NK-92 (cell line): ENCODE data around the gene SCIN.
"Not testable (repeated sequence)": the region's sequence is repeated elsewhere in the genome, so short reads cannot be mapped to it uniquely, and the experiment has no call there.

Source experiments
- DNase-seq: peaks from one replicate; lab custom pipeline; 2025; ENCODE audit not compliant: unreplicated experiment; lab: John Stamatoyannopoulos, UW

The SCIN gene

DNA sequence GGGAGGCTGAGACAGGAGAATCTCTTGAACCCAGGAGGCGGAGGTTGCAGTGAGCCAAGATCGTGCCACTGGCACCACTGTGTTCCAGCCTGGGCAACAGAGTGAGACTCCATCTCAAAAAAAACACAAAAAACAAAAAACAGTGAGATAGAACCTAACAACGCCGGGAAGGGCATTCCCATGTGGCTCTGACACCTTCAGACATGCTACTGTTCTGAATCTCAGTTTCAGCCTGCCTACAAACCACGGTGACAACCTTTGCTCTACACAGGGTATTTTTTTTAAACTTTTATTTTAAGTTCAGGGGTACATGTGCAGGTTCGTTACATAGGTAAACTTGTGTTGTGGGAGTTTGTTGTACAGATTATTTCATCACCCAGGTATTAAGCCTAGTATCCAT lies 74.7 kb downstream of the SCIN start:
- not testable (repeated sequence) for DNase-seq

DNA sequence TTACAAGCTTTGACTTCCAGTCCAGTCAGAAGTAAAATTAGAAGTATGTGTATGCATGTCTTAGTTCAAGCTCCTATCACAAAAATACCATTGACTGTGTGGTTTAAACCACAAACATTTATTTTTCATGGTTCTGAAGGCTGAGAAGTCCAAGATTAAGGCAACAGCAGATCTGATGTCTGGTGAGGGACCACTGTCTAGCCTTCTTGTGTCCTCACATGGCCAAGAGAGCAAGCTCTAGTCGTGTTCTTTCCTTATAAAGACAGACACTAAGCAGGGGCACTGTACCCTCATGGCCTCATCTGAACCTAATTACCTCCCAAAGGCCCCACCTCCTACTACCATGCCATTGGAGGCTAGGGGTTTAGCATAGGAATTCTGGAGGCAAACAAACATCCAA lies 75.6 kb downstream of the SCIN start:
- no peak for DNase-seq

DNA sequence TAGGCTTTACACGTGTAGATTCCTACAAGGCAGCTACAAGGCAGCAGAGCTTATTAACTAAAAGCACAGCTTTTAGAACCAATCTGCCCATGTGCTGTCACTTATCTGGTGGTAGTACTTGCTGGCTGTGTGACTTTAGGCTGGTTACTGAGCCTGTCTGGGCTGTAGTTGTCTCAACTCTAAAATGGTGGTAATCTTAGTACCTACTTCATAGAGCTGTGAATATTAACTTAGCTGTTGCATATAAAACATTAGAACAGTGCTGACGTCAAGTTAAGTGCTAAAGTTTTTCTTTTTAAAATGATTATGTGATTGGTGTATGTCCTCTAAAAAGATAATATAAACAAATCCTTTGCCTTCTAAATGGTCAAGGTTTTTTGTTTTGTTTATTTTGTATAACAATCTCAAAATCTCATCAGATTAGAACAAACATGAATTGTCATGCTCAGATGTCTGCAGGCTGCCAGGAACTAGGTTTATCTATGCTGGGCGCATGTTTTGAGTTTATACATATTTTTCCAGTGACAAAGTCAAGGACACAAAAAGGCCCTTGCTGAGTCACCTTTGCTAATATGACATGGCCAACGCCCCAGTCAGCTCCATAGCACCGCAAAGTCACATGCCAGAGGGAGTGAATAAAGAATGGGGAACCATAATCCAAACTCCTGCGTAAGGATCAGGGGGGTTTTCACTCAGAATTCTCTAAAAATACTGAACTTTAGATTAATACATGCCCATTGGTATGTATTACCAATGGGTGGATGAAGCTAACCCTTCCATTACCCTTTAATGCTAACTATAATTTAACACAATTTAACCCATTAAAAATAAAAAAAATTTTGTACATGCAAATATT lies 77.1 kb downstream of the SCIN start:
- no peak for DNase-seq

DNA sequence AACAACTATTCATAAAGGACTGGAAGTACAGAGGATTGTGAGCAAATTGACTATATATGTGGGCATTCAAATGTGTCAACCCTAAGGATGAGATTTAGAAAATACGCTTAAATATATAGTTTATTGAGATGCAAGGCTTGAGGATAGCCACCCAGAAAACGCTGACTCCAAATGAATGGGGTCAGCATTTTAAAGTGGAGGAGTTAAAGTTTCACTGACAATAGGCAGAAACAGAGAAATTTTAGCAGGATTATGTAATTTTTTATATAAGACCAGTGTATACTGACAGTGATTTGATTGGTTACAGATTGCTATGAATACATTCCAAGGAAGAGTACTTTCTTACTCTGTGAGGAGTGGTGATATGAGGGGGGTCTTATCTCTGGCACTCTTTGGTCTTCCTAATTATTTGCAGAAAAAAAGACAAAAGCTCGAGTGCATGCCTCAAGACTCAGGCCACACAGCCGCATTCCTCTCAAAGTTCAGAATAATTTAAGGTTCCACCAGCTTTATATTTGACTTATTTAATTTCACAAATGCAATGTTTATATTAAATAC lies 78.3 kb downstream of the SCIN start:
- no peak for DNase-seq

DNA sequence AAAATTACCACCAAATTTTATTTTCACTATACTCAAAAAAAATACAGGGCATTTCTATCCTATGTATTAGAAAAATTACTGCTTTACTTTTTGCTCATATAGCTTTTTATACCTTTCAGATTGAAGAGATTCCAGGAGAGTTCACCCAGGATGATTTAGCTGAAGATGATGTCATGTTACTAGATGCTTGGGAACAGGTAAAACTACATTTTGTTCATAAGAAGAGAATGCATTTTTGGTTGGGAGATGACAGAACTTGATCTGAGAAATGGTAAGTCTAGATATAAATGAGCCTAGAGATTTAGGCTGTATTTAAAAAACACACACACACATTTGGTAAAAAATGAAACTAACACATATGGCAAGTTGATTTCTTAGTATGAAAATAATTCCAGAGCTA lies 78.8 kb downstream of the SCIN start:
- no peak for DNase-seq

DNA sequence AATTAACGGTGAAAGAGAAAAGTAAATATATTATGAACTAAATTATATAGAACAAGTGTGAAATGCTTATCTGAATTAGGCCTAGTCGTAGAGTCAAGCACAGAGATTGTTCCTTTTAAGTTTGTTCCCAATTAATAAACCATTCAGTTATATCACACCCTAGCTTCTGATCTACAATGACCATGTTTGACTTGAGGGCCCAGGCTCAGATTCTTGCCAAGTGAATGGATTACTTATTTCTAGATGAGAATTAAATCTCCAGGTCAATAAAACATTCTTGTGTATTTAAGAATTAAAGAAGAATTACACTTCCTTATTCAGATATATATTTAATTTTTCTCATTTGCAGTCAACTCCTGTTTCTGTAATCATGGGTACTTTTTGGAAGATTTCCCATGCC lies 79.6 kb downstream of the SCIN start:
- no peak for DNase-seq

DNA sequence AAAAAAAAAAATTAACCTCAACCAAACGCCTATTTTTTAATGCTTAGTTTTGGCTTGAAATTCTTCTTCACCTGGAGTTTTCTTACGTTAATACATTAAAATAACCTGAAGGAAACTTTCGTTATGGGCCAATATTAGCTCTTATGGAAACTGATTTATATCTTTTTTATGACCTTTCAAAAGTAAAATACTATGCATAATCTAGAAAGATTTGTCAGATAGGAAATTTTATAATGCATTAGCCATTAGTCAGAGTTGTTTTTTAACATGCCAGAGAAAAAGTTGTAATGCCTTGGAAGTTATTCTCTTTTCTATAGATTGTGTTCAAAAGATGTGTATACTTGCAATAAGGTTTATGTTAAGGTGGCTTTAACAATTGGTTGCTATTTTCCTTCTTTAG lies 82.6 kb downstream of the SCIN start:
- no peak for DNase-seq

DNA sequence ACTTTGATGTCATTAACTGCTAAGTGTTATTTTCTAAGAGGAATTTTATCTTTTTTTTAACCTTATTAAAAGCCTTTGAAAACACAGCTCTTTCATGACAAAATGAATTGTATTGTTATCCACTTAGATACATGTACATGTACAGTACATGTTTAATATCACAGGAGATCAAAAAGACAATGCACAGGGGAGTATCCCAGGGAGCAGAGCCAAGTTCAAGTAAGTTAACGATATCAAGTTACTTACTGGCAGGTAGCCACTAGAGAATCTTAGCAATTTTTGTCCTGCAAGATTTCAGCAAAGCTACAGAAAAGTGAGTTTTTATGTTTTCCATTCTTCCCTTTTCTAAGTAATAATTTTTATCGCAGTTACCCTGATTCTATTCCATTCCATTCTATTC lies 83.0 kb downstream of the SCIN start:
- DNase-seq, result no peak

DNA sequence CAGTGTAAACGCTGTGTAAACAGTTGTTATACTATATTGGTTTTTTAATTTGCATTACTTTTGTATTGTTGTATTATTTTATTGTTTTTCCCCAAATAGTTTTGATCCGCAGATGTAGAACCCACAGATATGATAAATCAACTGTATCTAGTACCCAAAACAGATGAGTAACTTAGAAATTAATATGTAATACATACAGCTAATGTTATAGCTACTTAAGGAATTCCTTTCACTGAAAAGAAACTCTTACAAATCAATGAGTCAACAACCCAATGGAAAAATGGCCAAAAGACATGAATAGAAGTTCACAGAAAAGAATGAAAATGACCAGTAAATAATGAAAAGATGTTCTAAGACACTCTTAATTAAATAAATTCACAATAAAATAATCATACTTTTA lies 84.6 kb downstream of the SCIN start:
- no peak for DNase-seq

DNA sequence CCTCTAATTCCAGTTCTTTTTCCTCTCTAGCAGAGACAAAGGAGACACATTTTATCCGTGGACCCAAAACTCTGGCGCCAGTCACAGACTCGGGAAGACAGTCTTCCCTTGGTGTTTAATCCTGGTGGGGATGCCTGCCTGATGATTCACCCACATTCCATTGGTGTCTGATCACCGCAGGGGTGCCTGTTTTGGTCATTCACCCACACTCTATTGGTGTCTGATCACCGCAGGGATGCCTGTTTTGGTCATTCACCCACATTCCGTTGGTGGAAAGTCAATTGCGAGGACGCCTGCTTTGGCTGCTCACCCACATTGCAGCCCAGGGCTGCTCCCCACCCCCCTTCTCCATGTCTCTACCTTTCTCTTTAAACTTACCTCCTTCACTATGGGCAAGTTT lies 89.9 kb downstream of the SCIN start:
- not testable (repeated sequence) for DNase-seq

DNA sequence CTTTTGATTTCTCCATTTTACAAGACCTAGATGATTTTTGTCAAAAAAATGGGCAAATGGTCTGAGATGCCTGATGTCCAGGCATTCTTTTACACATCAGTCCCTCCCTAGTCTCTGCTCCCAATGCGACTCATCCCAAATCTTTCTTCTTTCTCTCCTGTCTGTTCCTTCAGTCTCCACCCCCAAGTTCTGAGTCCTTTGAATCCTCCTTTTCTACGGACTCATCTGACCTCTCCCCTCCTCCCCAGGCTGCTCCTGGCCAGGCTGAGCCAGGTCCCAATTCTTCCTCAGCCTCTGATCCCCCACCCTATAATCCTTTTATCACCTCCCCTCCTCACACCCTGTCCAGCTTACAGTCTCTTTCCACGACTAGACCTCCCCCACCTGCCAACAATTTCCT lies 90.5 kb downstream of the SCIN start:
- not testable (repeated sequence) for DNase-seq

DNA sequence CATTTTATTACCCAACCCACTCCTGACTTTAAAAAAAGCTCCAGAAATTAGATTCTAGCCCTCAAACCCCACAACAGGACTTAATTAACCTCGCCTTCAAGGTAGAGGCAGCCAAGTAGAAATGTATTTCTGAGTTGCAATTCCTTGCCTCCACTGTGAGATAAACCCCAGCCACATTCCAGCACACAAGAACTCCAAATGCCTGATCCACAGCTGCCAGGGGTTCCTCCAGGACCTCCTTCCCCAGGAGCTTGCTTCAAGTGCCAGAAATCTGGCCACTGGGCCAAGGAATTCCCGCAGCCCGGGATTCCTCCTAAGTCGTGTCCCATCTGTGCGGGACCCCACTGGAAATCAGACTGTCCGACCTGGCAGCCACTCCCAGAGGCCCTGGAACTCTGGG lies 91.1 kb downstream of the SCIN start:
- no peak for DNase-seq

DNA sequence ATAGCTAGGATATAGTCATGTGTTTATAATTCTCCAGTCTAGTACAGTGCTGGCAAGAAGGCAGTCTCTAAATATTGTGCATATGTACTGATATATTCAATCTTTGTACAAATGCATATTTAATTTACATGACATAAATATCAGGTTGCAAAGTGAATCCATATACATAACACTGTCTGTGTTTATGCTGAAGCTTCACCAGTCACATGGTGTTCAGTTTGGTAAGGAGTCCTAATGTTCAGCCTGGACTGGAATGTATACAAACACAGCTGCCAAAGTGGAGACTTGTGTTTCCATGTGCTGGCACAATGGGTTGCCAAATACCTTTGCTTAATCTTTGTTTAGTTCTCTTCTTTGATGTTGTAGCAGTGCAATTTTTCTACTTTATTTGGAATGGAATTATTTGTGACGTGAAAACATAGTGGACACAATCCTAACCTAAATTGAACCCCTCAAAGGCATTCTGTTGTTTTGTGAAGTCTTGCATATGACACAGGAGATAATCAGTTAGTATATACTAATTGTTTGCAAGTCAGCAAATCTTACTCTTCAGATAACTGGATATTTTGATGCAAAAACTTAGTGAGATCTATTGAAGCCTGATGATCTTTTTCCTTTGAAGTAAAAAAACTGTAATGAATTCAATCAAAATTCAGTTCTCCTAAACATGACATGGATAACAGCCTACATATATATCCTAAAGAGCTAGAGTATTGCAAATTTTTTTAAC lies 99.6 kb downstream of the SCIN start:
- DNase-seq, result no peak

DNA sequence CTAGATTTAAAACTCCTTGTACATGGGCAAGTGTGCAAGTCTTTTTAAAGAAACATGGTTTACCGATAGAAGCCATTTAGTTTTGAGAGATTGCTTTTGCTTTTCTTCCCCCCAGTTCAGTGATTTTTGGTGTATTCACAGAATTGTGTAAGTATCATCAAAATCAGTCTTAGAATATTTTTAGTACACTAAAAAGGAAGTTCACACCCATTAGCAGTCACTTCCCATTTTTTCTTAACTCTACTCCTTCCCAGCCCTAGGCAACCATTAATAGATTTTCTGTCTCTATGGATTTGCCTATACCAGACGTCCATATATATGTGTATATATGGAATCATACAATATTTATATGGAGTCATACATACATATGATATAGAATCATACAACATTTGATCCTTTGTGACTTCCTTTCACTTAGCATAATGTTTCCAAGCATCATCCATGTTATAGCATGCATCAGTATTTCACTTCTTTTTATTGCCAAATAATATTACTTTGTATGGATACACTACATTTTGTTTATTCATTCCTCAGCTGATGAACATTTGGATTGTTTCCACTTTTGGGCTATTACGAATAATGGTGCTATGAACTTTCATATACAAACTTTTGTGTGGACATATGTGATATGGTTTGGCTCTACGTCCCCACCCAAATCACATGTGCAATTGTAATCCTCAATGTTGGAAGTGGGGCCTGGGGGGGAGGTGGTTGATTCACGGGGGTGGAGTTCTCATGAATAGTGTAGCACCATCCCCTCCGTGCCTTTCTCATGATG lies 100.4 kb downstream of the SCIN start:
- DNase-seq, result no peak

DNA sequence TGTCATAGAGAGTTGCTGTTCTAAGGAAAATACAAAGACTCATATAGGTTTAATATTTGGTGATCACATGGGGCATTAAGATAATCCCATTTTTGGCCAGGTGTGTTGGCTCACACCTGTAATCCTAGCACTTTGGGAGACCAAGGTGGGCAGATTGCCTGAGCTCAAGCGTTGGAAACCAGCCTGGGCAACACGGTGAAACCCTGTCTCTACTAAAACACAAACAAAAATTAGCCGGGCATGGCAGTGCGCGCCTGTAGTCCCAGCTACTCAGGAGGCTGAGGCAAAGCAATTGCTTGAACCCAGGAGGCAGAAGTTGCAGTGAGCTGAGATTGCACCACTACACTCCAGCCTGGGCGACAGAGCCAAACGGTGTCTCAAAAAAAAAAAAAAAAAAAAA lies 102.9 kb downstream of the SCIN start:
- not testable (repeated sequence) for DNase-seq

DNA sequence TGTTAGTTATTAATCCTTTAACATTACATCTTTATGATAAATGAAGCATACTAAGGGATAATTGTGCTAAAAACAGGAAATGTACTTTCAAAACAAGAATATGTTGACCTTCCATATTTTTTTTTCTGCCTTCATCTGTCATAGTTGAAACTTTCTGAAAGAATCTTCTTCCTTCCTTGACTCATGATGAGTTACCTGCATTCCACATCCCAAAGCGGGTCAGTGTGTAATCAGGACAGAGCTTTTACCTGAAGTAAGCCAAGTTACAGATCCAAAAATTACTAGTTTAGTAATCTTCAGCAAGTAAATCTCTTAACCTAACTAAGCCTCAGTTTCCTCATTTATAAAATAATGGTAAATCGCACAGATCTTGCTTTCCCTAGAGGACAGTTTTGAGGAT lies 103.5 kb downstream of the SCIN start:
- DNase-seq, result no peak

DNA sequence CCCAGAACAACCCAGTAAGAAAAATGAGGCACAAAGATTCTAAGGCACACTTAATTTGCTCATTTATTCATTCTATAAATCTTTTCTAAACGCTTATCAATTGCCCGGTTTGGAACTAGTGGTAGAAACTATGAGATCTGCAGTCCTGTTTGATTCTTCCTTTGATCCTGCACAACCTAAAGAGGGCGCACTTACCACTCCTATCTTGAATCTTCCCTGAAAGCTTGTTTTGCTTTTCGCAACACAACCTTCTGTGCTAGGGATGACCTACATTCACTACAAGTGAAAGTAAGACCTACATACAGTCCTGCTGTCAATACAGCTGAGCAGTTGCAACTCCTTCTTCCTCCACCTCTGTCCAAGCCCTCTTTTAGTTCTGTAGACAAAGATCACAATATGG lies 104.3 kb downstream of the SCIN start:
- no peak for DNase-seq

DNA sequence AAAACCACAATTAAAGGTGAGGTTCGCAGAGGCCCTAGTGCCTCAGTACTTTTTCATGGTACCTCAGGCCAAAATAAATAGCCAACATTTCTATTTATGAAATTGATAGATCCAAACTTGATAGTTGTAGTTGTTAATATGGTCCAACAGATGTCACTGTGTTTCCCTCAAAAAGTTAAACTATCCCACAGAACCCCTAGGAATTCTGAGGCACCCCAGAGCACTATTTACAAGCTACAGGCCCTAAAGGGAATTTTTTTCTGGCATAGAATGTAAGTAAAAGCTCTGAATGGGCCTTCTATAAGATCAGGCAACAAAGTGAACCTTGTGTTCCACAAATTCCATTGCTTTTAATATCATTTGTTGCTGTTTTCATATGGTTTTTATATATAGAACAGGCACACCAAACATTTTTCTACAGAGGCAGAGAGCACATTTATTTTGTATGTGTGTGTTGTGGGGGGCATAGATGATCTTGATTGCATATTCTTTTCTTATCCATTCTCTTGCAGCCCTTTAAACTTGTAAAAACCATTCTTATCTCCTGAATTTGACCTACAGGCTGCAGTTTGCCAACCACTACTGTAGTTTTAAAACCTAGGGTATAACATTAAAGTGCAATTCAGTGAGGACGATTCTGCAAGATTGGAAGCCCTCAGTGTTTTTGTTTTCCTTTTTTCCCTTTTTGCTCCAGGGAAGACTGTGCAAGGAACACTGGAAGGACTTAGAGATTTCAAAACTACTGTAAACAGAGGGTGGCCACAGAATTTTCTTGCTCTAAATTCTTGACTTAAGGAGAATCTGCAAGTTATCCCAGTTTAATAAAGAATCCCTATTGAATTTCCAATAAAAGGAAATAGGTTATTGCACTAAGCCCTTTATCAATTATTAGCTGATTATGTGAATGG lies 113.4 kb downstream of the SCIN start:
- no peak for DNase-seq

DNA sequence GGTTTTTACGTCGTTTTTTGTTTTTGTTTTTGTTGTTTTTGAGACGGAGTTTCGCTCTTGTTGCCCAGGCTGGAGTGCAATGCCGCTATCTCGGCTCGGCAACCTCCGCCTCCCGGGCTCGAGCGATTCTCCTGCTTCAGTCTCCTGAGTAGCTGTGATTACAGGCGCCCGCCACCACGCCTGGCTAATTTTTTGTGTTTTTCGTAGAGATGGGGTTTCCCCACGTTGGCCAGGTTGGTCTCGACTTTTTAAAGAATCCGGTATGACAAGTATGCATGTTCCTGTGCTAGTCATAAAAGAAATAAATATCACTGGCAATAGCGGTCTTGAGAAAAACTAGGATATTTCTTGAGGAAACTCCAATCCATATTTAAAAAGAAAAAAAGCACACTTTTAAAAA lies 114.2 kb downstream of the SCIN start:
- DNase-seq, result no peak

DNA sequence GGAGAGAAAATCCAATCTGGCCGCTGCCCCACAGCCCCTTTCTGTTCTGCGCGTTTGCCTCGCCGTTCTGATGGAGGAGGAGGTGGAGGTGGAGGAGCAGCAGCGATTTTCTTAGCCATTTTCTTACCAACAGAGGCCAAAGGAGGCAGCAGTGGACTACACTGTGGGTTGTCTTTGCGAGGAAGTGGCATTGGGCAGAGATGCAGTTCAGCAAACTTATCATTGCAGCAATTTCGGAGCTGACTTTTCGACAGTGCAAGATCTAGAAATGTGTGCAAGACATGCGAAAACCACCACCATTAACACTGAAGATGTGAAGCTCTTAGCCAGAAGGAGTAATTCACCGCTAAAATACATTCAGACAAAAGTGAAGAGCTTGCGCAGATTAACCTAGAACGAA lies 115.0 kb downstream of the SCIN start:
- no peak for DNase-seq
